Brain microvascular endothelial cell (primary cell): ENCODE results near the gene BCAP31.

Experiments used
- DNase-seq: peaks from one replicate; pipeline ENCODE4 v3.0.0-alpha.2; 2020
- H3K27ac ChIP-seq: fragments of 250-450 bp; sonication (Bioruptor Pico); 2 replicates; pipeline ENCODE4 v1.5.1; 2020; ENCODE audit warnings: mild to moderate bottlenecking, moderate library complexity
- H3K27me3 ChIP-seq: fragments of 250-450 bp; sonication (Bioruptor Pico); replicated peaks from 2 replicates; pipeline ENCODE4 v1.5.1; 2020; ENCODE audit warnings: mild to moderate bottlenecking
- H3K36me3 ChIP-seq: fragments of 250-450 bp; sonication (Bioruptor Pico); replicated peaks from 2 replicates; pipeline ENCODE4 v1.5.1; 2020; ENCODE audit warnings: mild to moderate bottlenecking
- H3K4me3 ChIP-seq: 2 replicates; pipeline ENCODE4 v1.5.1; 2011; ENCODE audit warnings: low read depth, mild to moderate bottlenecking, control low read depth, low read length, moderate library complexity
- in situ Hi-C: cut with HindIII; loops from 2 replicates; pipeline ENCODE4 v1.10.0; 2017; ENCODE audit warnings: low sequenced_read_pairs, low pct_ligation_motif_present
- TF ChIP-seq, protein P1 (sequence below): IDR thresholded peaks from 2 replicates; pipeline ENCODE4 v1.5.1; 2011; ENCODE audit warnings: low read depth, mild to moderate bottlenecking, moderate library complexity, low read length, control low read depth, inconsistent platforms; ENCODE audit errors: missing control alignments

BCAP31 gene

DNA sequence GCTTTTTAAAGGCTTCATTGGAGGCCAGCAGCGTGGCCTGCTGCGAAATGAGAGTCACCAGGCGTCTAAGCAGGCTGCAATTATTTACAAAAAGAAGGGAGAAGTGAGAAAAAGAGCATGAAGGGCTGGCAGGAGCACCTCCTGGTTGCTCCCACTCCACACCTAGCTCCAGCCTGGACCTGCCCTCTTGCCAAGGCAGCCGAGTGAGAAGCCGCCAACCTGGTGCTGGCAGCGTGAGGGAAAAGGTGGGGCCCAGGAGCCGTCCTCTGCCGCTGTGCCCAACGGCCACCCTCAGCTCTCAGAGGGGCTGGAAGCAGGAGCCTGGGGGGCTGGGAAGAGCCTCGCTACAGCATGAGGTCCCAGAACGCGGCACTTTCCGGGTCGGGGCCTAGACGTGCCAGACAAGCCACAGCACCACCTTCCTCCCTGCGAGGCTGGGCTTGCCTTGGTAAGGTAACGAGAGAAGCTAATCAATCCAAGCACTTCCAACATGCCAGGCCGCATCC, 20.1 kb downstream of the BCAP31 start:
- in situ Hi-C loops = no loop called here
- Histone ChIP-seq H3K27me3 (no peaks in the 10 kb centered on the region), H3K4me3 (no peak overlapping the region), H3K36me3 (no peaks in the 10 kb centered on the region), H3K27ac (no peak overlapping the region)
- TF ChIP-seq, protein P1, sequence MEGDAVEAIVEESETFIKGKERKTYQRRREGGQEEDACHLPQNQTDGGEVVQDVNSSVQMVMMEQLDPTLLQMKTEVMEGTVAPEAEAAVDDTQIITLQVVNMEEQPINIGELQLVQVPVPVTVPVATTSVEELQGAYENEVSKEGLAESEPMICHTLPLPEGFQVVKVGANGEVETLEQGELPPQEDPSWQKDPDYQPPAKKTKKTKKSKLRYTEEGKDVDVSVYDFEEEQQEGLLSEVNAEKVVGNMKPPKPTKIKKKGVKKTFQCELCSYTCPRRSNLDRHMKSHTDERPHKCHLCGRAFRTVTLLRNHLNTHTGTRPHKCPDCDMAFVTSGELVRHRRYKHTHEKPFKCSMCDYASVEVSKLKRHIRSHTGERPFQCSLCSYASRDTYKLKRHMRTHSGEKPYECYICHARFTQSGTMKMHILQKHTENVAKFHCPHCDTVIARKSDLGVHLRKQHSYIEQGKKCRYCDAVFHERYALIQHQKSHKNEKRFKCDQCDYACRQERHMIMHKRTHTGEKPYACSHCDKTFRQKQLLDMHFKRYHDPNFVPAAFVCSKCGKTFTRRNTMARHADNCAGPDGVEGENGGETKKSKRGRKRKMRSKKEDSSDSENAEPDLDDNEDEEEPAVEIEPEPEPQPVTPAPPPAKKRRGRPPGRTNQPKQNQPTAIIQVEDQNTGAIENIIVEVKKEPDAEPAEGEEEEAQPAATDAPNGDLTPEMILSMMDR = no peak
- DNase-seq = no peak

DNA sequence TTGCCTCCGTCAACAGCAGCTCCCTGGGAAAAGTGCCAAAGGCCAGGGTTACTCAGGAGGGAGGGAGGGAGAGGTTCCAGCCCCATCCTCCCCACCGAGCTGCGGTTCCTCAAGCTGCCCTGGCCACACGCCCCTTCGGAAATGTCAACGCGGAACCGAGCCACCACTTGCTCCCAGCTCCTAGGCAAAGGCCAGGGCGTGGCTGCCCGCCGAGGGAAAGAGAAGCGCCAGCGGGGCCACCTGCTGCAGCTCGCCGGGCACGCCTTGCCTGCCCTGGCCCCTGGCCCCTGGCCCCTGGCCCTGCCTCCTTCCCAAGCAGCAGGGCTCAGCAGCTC, 21.2 kb downstream of the BCAP31 start:
- TF ChIP-seq, protein P1 = no peak
- Histone ChIP-seq H3K36me3 (no peaks in the 10 kb centered on the region), H3K27ac (no peak overlapping the region), H3K4me3 (no peak overlapping the region), H3K27me3 (no peaks in the 10 kb centered on the region)
- DNase-seq = no peak
- in situ Hi-C loops = no loop called here

DNA sequence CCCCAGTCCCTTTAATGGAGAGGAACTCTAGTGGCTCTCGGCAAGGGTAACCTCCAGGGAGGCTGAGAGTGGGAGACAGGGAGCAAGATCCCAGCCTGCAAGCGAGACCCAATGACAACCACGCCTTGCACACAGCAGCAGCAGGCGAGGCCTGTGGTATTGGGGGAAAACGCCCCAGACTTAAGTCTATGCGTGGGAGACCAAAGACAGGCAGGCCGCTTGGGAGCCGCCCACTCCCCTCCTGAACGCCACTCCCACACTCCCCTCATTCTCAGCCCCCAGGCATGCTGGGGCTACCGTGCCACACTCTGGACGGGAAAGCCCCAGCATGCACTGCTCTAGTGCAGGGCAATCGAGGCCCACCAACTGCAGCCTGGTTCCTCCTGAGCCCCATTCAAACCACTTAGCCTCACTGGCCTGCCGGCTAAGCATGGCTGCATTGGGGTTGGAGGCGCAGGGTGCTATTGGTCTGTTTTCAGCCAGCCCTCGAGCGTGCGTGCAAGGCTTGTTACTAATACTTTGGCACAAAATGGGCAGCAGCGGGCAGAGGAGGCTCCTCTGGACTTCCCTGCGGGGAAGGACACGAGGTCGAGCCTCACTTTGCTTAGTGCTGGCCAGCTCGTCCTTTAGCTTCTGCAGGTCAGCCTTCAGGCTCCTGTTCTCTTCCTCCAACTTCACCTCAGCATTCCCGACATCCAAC, 21.7 kb downstream of the BCAP31 start:
- TF ChIP-seq, protein P1 = no peak
- DNase-seq = no peak
- Histone ChIP-seq H3K27me3 (no peaks in the 10 kb centered on the region), H3K4me3 (no peak overlapping the region), H3K27ac (no peak overlapping the region), H3K36me3 (no peaks in the 10 kb centered on the region)
- in situ Hi-C loops = no loop called here

DNA sequence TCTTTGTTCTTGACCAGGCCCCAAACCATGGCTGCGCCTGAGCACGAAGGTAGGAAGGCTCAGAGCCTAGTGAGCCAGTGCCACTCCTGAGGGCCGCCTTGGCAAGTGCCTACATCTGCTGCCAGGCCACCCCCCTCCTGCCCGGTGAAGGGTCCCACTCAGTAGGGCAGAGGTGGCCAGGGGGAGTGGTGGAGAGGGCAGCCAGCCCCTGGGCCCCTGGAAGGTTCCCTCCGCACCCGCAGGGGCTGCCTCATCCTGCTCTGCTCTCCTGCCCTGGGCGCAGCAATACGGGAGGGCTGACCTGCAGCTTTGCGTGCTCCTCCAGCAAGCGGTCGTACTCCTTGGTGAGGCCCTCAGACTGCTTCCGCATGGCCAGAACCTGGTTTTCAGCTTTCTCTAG, 22.5 kb downstream of the BCAP31 start:
- H3K36me3 ChIP-seq = no peaks in the 10 kb centered on the region
- no peaks in the 10 kb centered on the region for H3K27me3 ChIP-seq
- in situ Hi-C loops = no loop called here
- H3K27ac ChIP-seq = no peak overlapping the region
- no peak for DNase-seq
- TF ChIP-seq, protein P1 = no peak
- H3K4me3 ChIP-seq = no peak overlapping the region

DNA sequence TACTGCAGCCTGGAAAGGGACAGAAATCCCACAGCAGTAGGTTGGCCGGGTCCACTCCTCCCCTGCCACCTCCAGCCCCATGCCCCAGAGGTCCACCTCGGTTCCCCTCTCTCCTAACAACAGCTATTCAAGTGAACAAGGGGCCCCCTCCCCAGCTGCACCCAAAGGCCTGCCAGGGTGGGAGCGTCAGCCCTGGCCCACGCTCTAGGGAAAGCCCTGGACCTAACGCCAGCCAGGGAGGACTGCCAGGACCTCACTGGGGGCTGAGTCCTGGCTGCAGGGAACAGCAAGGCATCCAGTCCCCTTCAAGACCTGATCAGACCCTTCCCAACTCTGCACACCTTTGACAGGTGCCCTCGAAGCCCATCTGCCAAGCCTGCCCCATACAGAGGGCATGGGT, 23.2 kb downstream of the BCAP31 start:
- in situ Hi-C loops = no loop called here
- Histone ChIP-seq H3K27ac (no peak overlapping the region), H3K27me3 (no peaks in the 10 kb centered on the region), H3K36me3 (no peaks in the 10 kb centered on the region), H3K4me3 (no peak overlapping the region)
- TF ChIP-seq, protein P1 = no peak
- DNase-seq = no peak
